ENCODE data around the gene MFGE8.
"Not testable (repeated sequence)": the region's sequence is repeated elsewhere in the genome, so short reads cannot be mapped to it uniquely, and the experiment has no call there.

MFGE8 gene

DNA sequence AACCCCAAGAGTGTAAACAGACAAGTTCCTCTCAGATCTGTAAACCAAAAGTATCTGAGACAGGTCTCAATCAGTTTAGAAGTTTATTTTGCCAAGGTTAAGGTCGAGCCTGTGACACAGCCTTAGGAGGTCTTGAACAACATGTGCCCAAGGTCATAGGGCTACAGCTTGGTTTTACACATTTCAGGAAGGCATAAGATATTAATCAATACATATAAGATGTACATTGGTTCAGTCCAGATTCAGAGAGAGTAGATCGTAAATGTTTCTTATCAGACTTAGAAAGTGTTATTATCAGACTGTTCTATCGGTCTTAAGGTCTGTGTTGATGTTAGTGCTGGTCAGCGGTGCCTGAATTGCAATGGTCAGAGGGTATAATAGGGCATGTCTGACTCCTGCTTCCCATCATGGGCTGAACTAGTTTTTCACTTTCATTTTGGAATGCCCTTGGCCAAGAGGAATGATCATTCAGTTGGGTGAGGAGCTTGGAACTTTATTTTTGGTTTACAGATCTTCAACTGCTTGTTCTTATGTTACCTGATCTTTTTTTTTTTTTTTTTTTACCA, 27.0 kb upstream of the MFGE8 start (continued):
- TF ChIP-seq, protein P1, sequence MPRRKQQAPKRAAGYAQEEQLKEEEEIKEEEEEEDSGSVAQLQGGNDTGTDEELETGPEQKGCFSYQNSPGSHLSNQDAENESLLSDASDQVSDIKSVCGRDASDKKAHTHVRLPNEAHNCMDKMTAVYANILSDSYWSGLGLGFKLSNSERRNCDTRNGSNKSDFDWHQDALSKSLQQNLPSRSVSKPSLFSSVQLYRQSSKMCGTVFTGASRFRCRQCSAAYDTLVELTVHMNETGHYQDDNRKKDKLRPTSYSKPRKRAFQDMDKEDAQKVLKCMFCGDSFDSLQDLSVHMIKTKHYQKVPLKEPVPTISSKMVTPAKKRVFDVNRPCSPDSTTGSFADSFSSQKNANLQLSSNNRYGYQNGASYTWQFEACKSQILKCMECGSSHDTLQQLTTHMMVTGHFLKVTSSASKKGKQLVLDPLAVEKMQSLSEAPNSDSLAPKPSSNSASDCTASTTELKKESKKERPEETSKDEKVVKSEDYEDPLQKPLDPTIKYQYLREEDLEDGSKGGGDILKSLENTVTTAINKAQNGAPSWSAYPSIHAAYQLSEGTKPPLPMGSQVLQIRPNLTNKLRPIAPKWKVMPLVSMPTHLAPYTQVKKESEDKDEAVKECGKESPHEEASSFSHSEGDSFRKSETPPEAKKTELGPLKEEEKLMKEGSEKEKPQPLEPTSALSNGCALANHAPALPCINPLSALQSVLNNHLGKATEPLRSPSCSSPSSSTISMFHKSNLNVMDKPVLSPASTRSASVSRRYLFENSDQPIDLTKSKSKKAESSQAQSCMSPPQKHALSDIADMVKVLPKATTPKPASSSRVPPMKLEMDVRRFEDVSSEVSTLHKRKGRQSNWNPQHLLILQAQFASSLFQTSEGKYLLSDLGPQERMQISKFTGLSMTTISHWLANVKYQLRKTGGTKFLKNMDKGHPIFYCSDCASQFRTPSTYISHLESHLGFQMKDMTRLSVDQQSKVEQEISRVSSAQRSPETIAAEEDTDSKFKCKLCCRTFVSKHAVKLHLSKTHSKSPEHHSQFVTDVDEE (CRISPR knock-in tag; IDR thresholded peaks at IDR 0.05) = no peak
- TF ChIP-seq RARB (CRISPR knock-in tag; IDR thresholded peaks at IDR 0.05) = no peak
- TF ChIP-seq TOX (CRISPR knock-in tag; IDR thresholded peaks at IDR 0.05; ENCODE audit: borderline replicate concordance) = no peak
- no peak for TF ChIP-seq CSDC2 (CRISPR knock-in tag; IDR thresholded peaks at IDR 0.05)
- no peak for TF ChIP-seq ZNF8 (CRISPR knock-in tag; IDR thresholded peaks at IDR 0.05)
- no peak for TF ChIP-seq ZFP30 (CRISPR knock-in tag; IDR thresholded peaks at IDR 0.05)

DNA sequence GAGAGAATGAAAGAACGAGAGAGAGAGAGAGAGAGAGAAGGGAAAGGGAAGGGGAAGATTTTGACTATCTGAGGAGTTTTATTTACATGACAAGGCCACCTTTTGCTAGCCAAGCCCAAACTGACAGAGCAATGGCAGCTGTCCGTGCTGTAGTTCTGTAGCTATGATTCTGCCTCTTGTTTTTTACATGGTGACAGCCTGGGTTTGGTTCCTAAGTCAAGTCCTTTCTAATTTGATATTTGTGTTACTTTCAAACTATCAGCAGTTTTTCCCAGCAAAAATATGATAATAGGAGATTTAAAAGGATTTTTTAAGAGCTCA, 26.3 kb upstream of the MFGE8 start:
- no peak for ATAC-seq
- TF ChIP-seq RARB (CRISPR knock-in tag; IDR thresholded peaks at IDR 0.05) = no peak
- no peak for TF ChIP-seq OSR1 (CRISPR knock-in tag; IDR thresholded peaks at IDR 0.05)

GRCh38 chr15:88938802-88939485, 25.8 kb upstream of the MFGE8 start:
- TF ChIP-seq, protein P1 (CRISPR knock-in tag; IDR thresholded peaks at IDR 0.05) = no peak
- TF ChIP-seq ZFP30 (CRISPR knock-in tag; IDR thresholded peaks at IDR 0.05) (no peak), PATZ1 (CRISPR knock-in tag; IDR thresholded peaks at IDR 0.05; ENCODE audit: borderline replicate concordance) (no peak), ZFP3 (CRISPR knock-in tag; IDR thresholded peaks at IDR 0.05) (no peak), CSRNP3 (CRISPR knock-in tag; IDR thresholded peaks at IDR 0.05) (no peak), TCF4 (CRISPR knock-in tag; IDR thresholded peaks at IDR 0.05; ENCODE audit: borderline replicate concordance) (no peak), GLIS3 (CRISPR knock-in tag; IDR thresholded peaks at IDR 0.05) (no peak), OSR1 (CRISPR knock-in tag; IDR thresholded peaks at IDR 0.05) (no peak), ZC3H10 (CRISPR knock-in tag; IDR thresholded peaks at IDR 0.05) (no peak), ZNF70 (CRISPR knock-in tag; IDR thresholded peaks at IDR 0.05) (no peak)
- ATAC-seq = no peak

GRCh38 chr15:88934449-88934848, 21.3 kb upstream of the MFGE8 start:
- ATAC-seq = not testable (repeated sequence)

GRCh38 chr15:88932875-88933330, 19.7 kb upstream of the MFGE8 start:
- no peak for ATAC-seq
- TF ChIP-seq OSR1 (CRISPR knock-in tag; IDR thresholded peaks at IDR 0.05) = no peak
- TF ChIP-seq ISL1 (CRISPR knock-in tag; IDR thresholded peaks at IDR 0.05) = no peak
- no peak for TF ChIP-seq BACH2 (CRISPR knock-in tag; IDR thresholded peaks at IDR 0.05; ENCODE audit: borderline replicate concordance)
- TF ChIP-seq PPARA (CRISPR knock-in tag; IDR thresholded peaks at IDR 0.05; ENCODE audit: borderline replicate concordance) = no peak
- TF ChIP-seq ESRRG (CRISPR knock-in tag; IDR thresholded peaks at IDR 0.05) = no peak
- TF ChIP-seq TOX (CRISPR knock-in tag; IDR thresholded peaks at IDR 0.05; ENCODE audit: borderline replicate concordance) = no peak
- no peak for TF ChIP-seq PATZ1 (CRISPR knock-in tag; IDR thresholded peaks at IDR 0.05; ENCODE audit: borderline replicate concordance)

Data from SK-N-SH treated with all-trans-retinoic acid at 6 μM for 48 hours (cell line).